ENCODE measurements around the gene SCUBE2. TPM values are rescaled to one million over a fixed set of nuclear protein-coding genes. Genes with fewer than 3 reads are reported as not detected.
"Not testable (repeated sequence)": the region's sequence is repeated elsewhere in the genome, so short reads cannot be mapped to it uniquely, and the experiment has no call there.

The SCUBE2 gene
- total and polyA plus RNA-seq, 8 donors: 1.7 to 37.1 (median 21.8) TPM

- no peaks in the 10 kb centered on the region for H3K27me3 ChIP-seq
- H3K36me3 ChIP-seq: no peaks in the 10 kb centered on the region
- no peak overlapping the region for H3K27ac ChIP-seq
- 87 to 95% (median 91%) methylated on average over 2 of the region's 2 CpGs for WGBS, 5 donors
- no peak overlapping the region for H3K4me3 ChIP-seq
- H3K9me3 ChIP-seq: no peaks in the 10 kb centered on the region
- no peak for DNase-seq
- TF ChIP-seq POLR2A (IDR thresholded peaks at IDR 0.05) (no peak), CTCF (IDR thresholded peaks at IDR 0.05) (no peak), EP300 (IDR thresholded peaks at IDR 0.05) (no peak), POLR2AphosphoS5 (IDR thresholded peaks at IDR 0.05) (no peak)
- no peaks in the 10 kb centered on the region for H3K4me1 ChIP-seq
- intact Hi-C loops (cut with DNase I; ENCODE audit: low total_unique reads): no loop called here
Observed at GRCh38 chr11:8987446-8987845, 104.0 kb downstream of the SCUBE2 start.

- H3K4me3 ChIP-seq; H3K27me3 ChIP-seq; H3K4me1 ChIP-seq; intact Hi-C loops (cut with DNase I; ENCODE audit: low total_unique reads); DNase-seq; H3K27ac ChIP-seq; H3K36me3 ChIP-seq; H3K9me3 ChIP-seq: not testable (repeated sequence)
- WGBS, 5 donors: 85 to 99% (median 96%) methylated on average over 6 of the region's 6 CpGs
Observed at GRCh38 chr11:8986772-8987171, 104.6 kb downstream of the SCUBE2 start.

GRCh38 chr11:8985462-8985861, 105.9 kb downstream of the SCUBE2 start:
- WGBS, 5 donors: 89 to 94% (median 93%) methylated on average over 5 of the region's 5 CpGs
- Histone ChIP-seq H3K4me3 (no peak overlapping the region), H3K4me1 (no peaks in the 10 kb centered on the region), H3K9me3 (no peaks in the 10 kb centered on the region), H3K36me3 (no peaks in the 10 kb centered on the region), H3K27ac (no peak overlapping the region), H3K27me3 (no peaks in the 10 kb centered on the region)
- intact Hi-C loops (cut with DNase I; ENCODE audit: low total_unique reads): no loop called here
- no peak for TF ChIP-seq POLR2AphosphoS5 (IDR thresholded peaks at IDR 0.05)
- no peak for TF ChIP-seq POLR2A (IDR thresholded peaks at IDR 0.05)
- no peak for TF ChIP-seq CTCF (IDR thresholded peaks at IDR 0.05)
- no peak for TF ChIP-seq EP300 (IDR thresholded peaks at IDR 0.05)
- DNase-seq: no peak

- no peaks in the 10 kb centered on the region for H3K9me3 ChIP-seq
- no peak for TF ChIP-seq POLR2A (IDR thresholded peaks at IDR 0.05)
- no peak for TF ChIP-seq CTCF (IDR thresholded peaks at IDR 0.05)
- no peak for TF ChIP-seq POLR2AphosphoS5 (IDR thresholded peaks at IDR 0.05)
- TF ChIP-seq EP300 (IDR thresholded peaks at IDR 0.05): no peak
- no peak for DNase-seq
- H3K36me3 ChIP-seq: no peaks in the 10 kb centered on the region
- WGBS, 5 donors: 75 to 88% (median 87%) methylated on average over 2 of the region's 2 CpGs
- intact Hi-C loops (cut with DNase I; ENCODE audit: low total_unique reads): no loop called here
- no peak overlapping the region for H3K27ac ChIP-seq
- H3K4me1 ChIP-seq: no peaks in the 10 kb centered on the region
- H3K27me3 ChIP-seq: no peaks in the 10 kb centered on the region
- no peak overlapping the region for H3K4me3 ChIP-seq
Observed at GRCh38 chr11:8983552-8983951, 107.8 kb downstream of the SCUBE2 start.

- Histone ChIP-seq H3K4me3 (no peak overlapping the region), H3K27ac (no peak overlapping the region), H3K4me1 (no peaks in the 10 kb centered on the region), H3K27me3 (no peaks in the 10 kb centered on the region), H3K36me3 (no peaks in the 10 kb centered on the region), H3K9me3 (no peaks in the 10 kb centered on the region)
- WGBS, 5 donors: 69 to 87% (median 79%) methylated on average over 3 of the region's 3 CpGs
- intact Hi-C loops (cut with DNase I; ENCODE audit: low total_unique reads): no loop called here
- no peak for TF ChIP-seq POLR2AphosphoS5 (IDR thresholded peaks at IDR 0.05)
- no peak for TF ChIP-seq EP300 (IDR thresholded peaks at IDR 0.05)
- no peak for TF ChIP-seq CTCF (IDR thresholded peaks at IDR 0.05)
- no peak for TF ChIP-seq POLR2A (IDR thresholded peaks at IDR 0.05)
- DNase-seq: no peak
Observed at GRCh38 chr11:8980485-8980884, 110.9 kb downstream of the SCUBE2 start.

- H3K27me3 ChIP-seq; H3K36me3 ChIP-seq; H3K27ac ChIP-seq; H3K4me3 ChIP-seq; H3K9me3 ChIP-seq; intact Hi-C loops (cut with DNase I; ENCODE audit: low total_unique reads); H3K4me1 ChIP-seq; DNase-seq: not testable (repeated sequence)
- 83 to 97% (median 88%) methylated on average over 4 to 5 of the region's 7 CpGs for WGBS, 5 donors
Observed at GRCh38 chr11:8979365-8979764, 112.0 kb downstream of the SCUBE2 start.
